Right cardiac atrium (tissue), 5 donors: ENCODE measurements around the gene SH2D5. TPM values are rescaled to one million over a fixed set of nuclear protein-coding genes. Genes with fewer than 3 reads are reported as not detected.

ENCODE experiments used
- ATAC-seq, 2 donors: fragments of 200-7000 bp; cut with Tn5 transposase; one replicate each; pipeline versions ENCODE4 v1.8.0 to v1.9.1; 2020; ENCODE audit warnings: moderate library complexity in 2 of 2, mild to moderate bottlenecking in 1 of 2
- DNase-seq, 3 donors: peaks; one replicate each; pipeline ENCODE4 v3.0.0-alpha.2; 2020
- H3K27ac ChIP-seq: one replicate; pipeline ENCODE4 v1.5.1; 2013; ENCODE audit warnings: mild to moderate bottlenecking, low read length, control low read depth, moderate library complexity
- H3K27me3 ChIP-seq: one replicate; pipeline ENCODE4 v1.6.1; 2013; ENCODE audit not compliant: control insufficient read depth, insufficient read depth
- H3K4me1 ChIP-seq: one replicate; pipeline ENCODE4 v1.6.1; 2013; ENCODE audit warnings: low read length; ENCODE audit not compliant: control insufficient read depth, insufficient read depth
- H3K4me3 ChIP-seq: one replicate; pipeline ENCODE4 v1.5.1; 2013; ENCODE audit warnings: low read length, control low read depth
- H3K9me3 ChIP-seq: one replicate; pipeline ENCODE4 v1.6.1; 2013; ENCODE audit warnings: low read length; ENCODE audit not compliant: control insufficient read depth
- WGBS: extraction: QIAGEN DNeasy Blood & Tissue Kit; methylation state at CpG from one replicate; pipeline ENCODE4 v1.1.7; 2013; 5-methylcytosine and 5-hydroxymethylcytosine counted together
- intact Hi-C, 4 donors: fragments of 100-400 bp; cut with DNase I; formaldehyde crosslinking; loops; one replicate each; pipeline versions ENCODE4 v1.11.0 to v1.14.0; 2022 to 2023
- long read RNA-seq, 4 donors: library from polyadenylated mRNA; unstranded; transcript quantifications; one replicate each; pipeline ENCODE4 v2.0.0, GENCODE V29; 2020 to 2021
- polyA plus RNA-seq: library from polyadenylated mRNA; stranded (reverse); fragments of 200-250 nt; gene quantifications from one replicate; pipeline ENCODE4 v1.2.3, GENCODE V29; 2013
- total RNA-seq, 4 donors: library from RNA; stranded (reverse); fragmentation: NEBNext Ultra II Directional; extraction: Animal tissue kit (Norgen Biotek cat#: 25700); gene quantifications; one replicate each; pipeline ENCODE4 v1.2.1, GENCODE V29; 2021
- donor health status: healthy with polysubstance abuse.
- donor health status: DM: no; HTN: yes; CAD: no.
- donor health status: DM: no; HTN: no; CAD: no.
- donor health status: DM: no; HTN: yes; CAD: no; lungs with severe emphysema.
- donor health status: DM: yes; HTN: yes; CAD: no.

Gene SH2D5
- total RNA-seq = under 1 TPM in 3 of 4 donors, not detected in 1; 0.11 to 0.45 (median 0.18) TPM
- 0.11 TPM for polyA plus RNA-seq
- long read RNA-seq, donor 1, partial matches to known transcripts = 1 of 1 reads
- long read RNA-seq, donor 1, other reads (novel, unspliced or antisense) = 0 of 1 reads
- long read RNA-seq, donor 2 = 0 reads
- long read RNA-seq, donor 3 = 0 reads
- long read RNA-seq, donor 4 = 0 reads

GRCh38 chr1:20732588-20733359, at the start of gene SH2D5:
SH2D5 (minus strand) TSS chr1:20732703; CDS start chr1:20728044, 4,659 bp downstream.
- DNase-seq = peak; percentile 65 to 84 (median 76)

GRCh38 chr1:20775700-20776099, 43.2 kb upstream of the SH2D5 start:
- ATAC-seq (no peak), DNase-seq (no peak)
- no peaks in the 10 kb centered on the region for H3K9me3 ChIP-seq
- WGBS = 93% methylated on average over 4 of the region's 4 CpGs
- no peaks in the 10 kb centered on the region for H3K4me1 ChIP-seq
- no peak overlapping the region for H3K4me3 ChIP-seq
- no peak overlapping the region for H3K27ac ChIP-seq
- intact Hi-C loops = no loop called here
- H3K27me3 ChIP-seq = no peaks in the 10 kb centered on the region

More at GRCh38 chr1:20732588-20733359, at the start of gene SH2D5:
- Histone ChIP-seq H3K27ac (peak within 1 kb of the TSS; percentile 15), H3K9me3 (no peaks in the 10 kb centered on the region), H3K4me3 (peak within 1 kb of the TSS; percentile 77), H3K4me1 (no peaks in the 10 kb centered on the region), H3K27me3 (no peaks in the 10 kb centered on the region)
- intact Hi-C loops = no loop called here
- ATAC-seq = peak; percentile 63 to 72
- WGBS = 1% methylated on average over 38 of the region's 38 CpGs

DNA sequence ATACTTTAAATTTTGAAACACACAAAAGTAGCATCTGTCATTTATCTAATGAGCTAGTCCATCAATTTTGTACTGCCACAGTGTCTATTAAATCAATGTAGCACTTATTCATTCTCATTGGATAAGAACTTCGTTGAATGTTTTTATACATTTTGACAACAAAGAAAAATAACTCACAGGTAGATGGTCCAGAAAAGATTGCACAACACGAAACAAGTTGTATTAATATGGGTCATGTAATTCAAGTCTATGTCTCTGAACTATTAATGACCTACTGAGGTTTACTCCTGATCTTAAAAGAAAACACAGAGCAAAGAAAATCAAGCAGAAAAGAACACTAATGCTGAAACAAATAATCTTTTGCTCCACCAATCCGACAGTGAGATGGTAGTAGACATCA, 39.3 kb upstream of the SH2D5 start:
- Histone ChIP-seq H3K9me3 (no peaks in the 10 kb centered on the region), H3K27ac (no peak overlapping the region), H3K4me3 (no peak overlapping the region), H3K4me1 (no peaks in the 10 kb centered on the region), H3K27me3 (no peaks in the 10 kb centered on the region)
- 89% methylated on average over 3 of the region's 3 CpGs for WGBS
- intact Hi-C loops = no loop called here
- ATAC-seq = no peak
- no peak for DNase-seq

GRCh38 chr1:20770314-20771087, 38.0 kb upstream of the SH2D5 start:
- 95% methylated on average over 6 of the region's 6 CpGs for WGBS

GRCh38 chr1:20767271-20767670, 34.8 kb upstream of the SH2D5 start:
- ATAC-seq (peak; percentile 38 to 41), DNase-seq (no peak)
- intact Hi-C loops = no loop called here
- Histone ChIP-seq H3K27me3 (no peaks in the 10 kb centered on the region), H3K9me3 (no peaks in the 10 kb centered on the region), H3K4me1 (no peaks in the 10 kb centered on the region), H3K4me3 (no peak overlapping the region), H3K27ac (no peak overlapping the region)

More at GRCh38 chr1:20770314-20771087, 38.0 kb upstream of the SH2D5 start:
- Histone ChIP-seq H3K27ac (no peak overlapping the region), H3K4me3 (no peak overlapping the region), H3K27me3 (no peaks in the 10 kb centered on the region), H3K9me3 (no peaks in the 10 kb centered on the region), H3K4me1 (no peaks in the 10 kb centered on the region)
- intact Hi-C loops = no loop called here
- DNase-seq = no peak
- no peak for ATAC-seq

GRCh38 chr1:20763417-20763816, 30.9 kb upstream of the SH2D5 start:
- ATAC-seq (no peak), DNase-seq (no peak)
- intact Hi-C loops = no loop called here
- H3K9me3 ChIP-seq = no peaks in the 10 kb centered on the region
- WGBS = 96% methylated on average over 3 of the region's 3 CpGs
- no peaks in the 10 kb centered on the region for H3K4me1 ChIP-seq
- H3K27ac ChIP-seq = no peak overlapping the region
- H3K4me3 ChIP-seq = no peak overlapping the region
- no peaks in the 10 kb centered on the region for H3K27me3 ChIP-seq

DNA sequence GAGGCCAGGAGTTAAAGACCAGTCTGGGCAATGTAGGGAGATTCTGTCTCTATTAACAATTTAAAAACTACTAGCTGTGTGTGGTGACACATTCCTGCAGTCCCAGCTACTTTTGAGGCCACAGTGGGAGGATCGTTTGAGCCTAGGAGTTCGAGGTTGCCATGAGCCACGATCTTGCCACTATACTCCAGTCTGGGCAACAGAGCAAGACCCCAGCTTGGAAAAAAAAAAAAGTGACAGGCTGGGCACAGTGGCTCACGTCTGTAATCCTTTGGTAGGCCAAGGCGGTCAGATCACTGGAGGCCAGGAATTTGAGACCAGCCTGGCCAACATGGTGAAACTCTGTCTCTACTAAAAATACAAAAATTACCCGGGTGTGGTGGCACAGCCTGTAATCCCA, 27.8 kb upstream of the SH2D5 start:
- H3K9me3 ChIP-seq = no peaks in the 10 kb centered on the region
- no peak for DNase-seq
- no peak for ATAC-seq
- no peaks in the 10 kb centered on the region for H3K27me3 ChIP-seq
- 93% methylated on average over 6 of the region's 6 CpGs for WGBS
- H3K4me3 ChIP-seq = no peak overlapping the region
- no peaks in the 10 kb centered on the region for H3K4me1 ChIP-seq
- intact Hi-C loops = no loop called here
- no peak overlapping the region for H3K27ac ChIP-seq

- Histone ChIP-seq H3K4me3 (no peak overlapping the region), H3K27me3 (no peaks in the 10 kb centered on the region), H3K9me3 (no peaks in the 10 kb centered on the region), H3K4me1 (no peaks in the 10 kb centered on the region), H3K27ac (no peak overlapping the region)
- ATAC-seq = no peak
- intact Hi-C loops = no loop called here
- WGBS = 94% methylated on average over 3 of the region's 3 CpGs
- DNase-seq = no peak
Observed at GRCh38 chr1:20753589-20753988, 21.1 kb upstream of the SH2D5 start.

DNA sequence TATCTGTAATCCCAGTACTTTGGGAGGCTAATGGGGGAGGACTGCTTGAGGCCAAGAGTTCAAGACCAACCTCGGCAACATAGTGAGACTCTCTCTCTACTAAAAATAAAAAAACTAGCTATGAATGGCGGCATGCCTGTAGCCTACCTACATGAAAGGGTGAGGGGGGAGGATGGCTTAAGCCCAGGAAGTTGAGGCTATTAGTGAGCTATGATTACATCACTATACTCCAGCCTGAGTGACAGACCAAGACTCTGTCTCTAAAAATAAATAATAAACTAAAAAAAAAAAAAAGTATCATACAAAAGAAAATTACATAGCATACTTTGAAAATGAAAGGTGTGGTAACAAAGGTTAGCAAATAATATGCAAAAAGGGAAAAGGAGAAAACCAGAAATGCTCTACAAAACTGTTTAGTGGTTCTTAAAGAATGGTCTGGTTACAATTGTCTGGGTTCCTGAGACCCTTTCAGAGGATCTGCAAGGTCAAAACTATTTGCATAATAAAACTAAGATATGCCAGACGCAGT, 19.0 kb upstream of the SH2D5 start:
- H3K9me3 ChIP-seq = no peaks in the 10 kb centered on the region
- DNase-seq = no peak
- H3K4me3 ChIP-seq = no peak overlapping the region
- intact Hi-C loops = no loop called here
- H3K27ac ChIP-seq = no peak overlapping the region
- H3K27me3 ChIP-seq = no peaks in the 10 kb centered on the region
- ATAC-seq = no peak
- WGBS = 82% methylated on average over 3 of the region's 3 CpGs
- H3K4me1 ChIP-seq = no peaks in the 10 kb centered on the region

DNA sequence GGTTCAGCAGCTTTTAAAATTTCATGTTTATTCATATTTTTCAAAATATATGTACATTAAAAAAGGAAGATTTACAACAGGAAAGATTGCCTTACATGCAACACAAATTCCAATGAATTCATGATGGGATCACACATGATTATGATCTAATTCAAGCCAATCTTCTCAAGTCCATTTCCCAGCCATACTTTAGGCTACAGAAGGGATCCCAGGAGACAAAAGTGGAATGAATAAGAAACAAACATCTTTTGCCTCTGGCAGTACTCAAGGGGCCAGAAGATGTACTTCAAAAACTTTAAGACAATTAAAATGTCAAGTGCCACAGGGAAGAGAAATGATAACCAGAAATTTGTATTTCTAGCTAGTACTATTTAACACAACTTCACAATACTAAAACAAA, 10.2 kb upstream of the SH2D5 start:
- Histone ChIP-seq H3K4me3 (no peak overlapping the region), H3K4me1 (no peaks in the 10 kb centered on the region), H3K9me3 (no peaks in the 10 kb centered on the region), H3K27me3 (no peaks in the 10 kb centered on the region), H3K27ac (no peak overlapping the region)
- intact Hi-C loops = no loop called here
- ATAC-seq = no peak
- DNase-seq = no peak

DNA sequence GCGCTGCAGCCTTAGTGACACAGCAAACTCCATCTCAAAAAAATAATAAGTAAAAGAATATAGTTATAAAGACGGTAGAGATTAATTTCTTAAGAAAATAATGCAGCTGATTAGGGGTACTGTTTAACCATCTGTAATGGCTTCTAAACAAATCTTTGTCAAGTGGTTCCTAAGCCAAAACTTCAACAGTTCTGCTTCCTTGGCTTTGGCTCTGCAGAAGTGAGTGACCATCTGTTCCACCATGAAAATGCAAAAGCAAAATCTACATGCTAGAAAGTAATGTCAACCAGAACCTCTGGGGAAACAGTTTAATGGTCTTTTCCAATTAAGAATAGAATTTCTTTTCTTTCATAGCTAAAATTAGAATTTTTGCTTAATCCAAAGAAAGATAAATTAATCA, 8.3 kb upstream of the SH2D5 start:
- intact Hi-C loops = no loop called here
- Histone ChIP-seq H3K9me3 (no peaks in the 10 kb centered on the region), H3K27ac (no peak overlapping the region), H3K4me1 (no peaks in the 10 kb centered on the region), H3K27me3 (no peaks in the 10 kb centered on the region), H3K4me3 (no peak overlapping the region)
- DNase-seq = no peak
- WGBS = 75% methylated on average over 2 of the region's 2 CpGs
- ATAC-seq = no peak
